Gastroesophageal sphincter (tissue), 4 donors: ENCODE data around the gene CALML6. TPM values are rescaled to one million over a fixed set of nuclear protein-coding genes. Genes with fewer than 3 reads are reported as not detected.

ENCODE experiments used
- ATAC-seq: fragments of 150-250 bp; one replicate; pipeline ENCODE4 v1.9.1; 2016; ENCODE audit warnings: mild to moderate bottlenecking, moderate library complexity
- H3K27ac ChIP-seq, 4 donors: fragments of 200-600 bp; sonication (generic) in 3 of 4; 1 replicate in 3 of 4; 2 replicates in 1 of 4; pipeline ENCODE4 v1.5.1; 2016 to 2019
- H3K27me3 ChIP-seq: fragments of 200-600 bp; sonication (generic); one replicate; pipeline ENCODE4 v1.5.1; 2019
- H3K36me3 ChIP-seq, 2 donors: fragments of 200-600 bp; sonication (generic); one replicate each; pipeline ENCODE4 v1.5.1; 2019; ENCODE audit warnings: control low read depth in 1 of 2
- H3K4me1 ChIP-seq, 3 donors: fragments of 200-600 bp; sonication (generic); 1 replicate in 2 of 3; 2 replicates in 1 of 3; pipeline ENCODE4 v1.5.1; 2016 to 2019; ENCODE audit warnings: control low read depth in 2 of 3
- H3K4me3 ChIP-seq, 2 donors: fragments of 200-600 bp; sonication (generic); one replicate each; pipeline ENCODE4 v1.5.1; 2019; ENCODE audit warnings: mild to moderate bottlenecking in 1 of 2, moderate library complexity in 1 of 2
- H3K9me3 ChIP-seq, 3 donors: fragments of 200-600 bp; sonication (generic); one replicate each; pipeline ENCODE4 v1.5.1; 2017 to 2019; ENCODE audit warnings: control low read depth in 2 of 3
- EP300 ChIP-seq: sonication (generic); formaldehyde crosslinking; IDR thresholded peaks from one replicate; pipeline ENCODE4 v1.6.1; 2017; ENCODE audit warnings: antibody characterized with exemption, mild to moderate bottlenecking
- POLR2A ChIP-seq, 2 donors: fragments of 450-650 bp; IDR thresholded peaks; one replicate each; pipeline ENCODE4 v1.6.1; 2017; ENCODE audit warnings: antibody characterized with exemption in 2 of 2, mild to moderate bottlenecking in 2 of 2, moderate library complexity in 1 of 2
- POLR2AphosphoS5 ChIP-seq: sonication (generic); formaldehyde crosslinking; IDR thresholded peaks from one replicate; pipeline ENCODE4 v1.6.1; 2017; ENCODE audit warnings: antibody characterized with exemption
- WGBS, 2 donors: methylation state at CpG; one replicate each; pipeline ENCODE4 v1.1.5; 2018; ENCODE audit warnings: low coverage in 1 of 2; 5-methylcytosine and 5-hydroxymethylcytosine counted together
- total RNA-seq, 4 donors: library from RNA; depleted of rRNA; stranded (reverse); fragments of >200 nt; gene quantifications; one replicate each; pipeline ENCODE4 v1.1.0, GENCODE V29; 2016
- TF ChIP-seq, protein P1 (sequence below), 4 experiments: fragments of 200-600 bp in 2 of 4; fragments of 450-650 bp in 2 of 4; sonication (generic) in 1 of 4; IDR thresholded peaks; one replicate each; pipeline ENCODE4 v1.5.1; 2017 to 2019; ENCODE audit warnings: antibody characterized with exemption in 4 of 4, mild to moderate bottlenecking in 2 of 4, moderate library complexity in 2 of 4

Gene CALML6
- total RNA-seq, 4 donors from 2014 or later, result 0.40 to 0.47 TPM; not detected in 2

DNA sequence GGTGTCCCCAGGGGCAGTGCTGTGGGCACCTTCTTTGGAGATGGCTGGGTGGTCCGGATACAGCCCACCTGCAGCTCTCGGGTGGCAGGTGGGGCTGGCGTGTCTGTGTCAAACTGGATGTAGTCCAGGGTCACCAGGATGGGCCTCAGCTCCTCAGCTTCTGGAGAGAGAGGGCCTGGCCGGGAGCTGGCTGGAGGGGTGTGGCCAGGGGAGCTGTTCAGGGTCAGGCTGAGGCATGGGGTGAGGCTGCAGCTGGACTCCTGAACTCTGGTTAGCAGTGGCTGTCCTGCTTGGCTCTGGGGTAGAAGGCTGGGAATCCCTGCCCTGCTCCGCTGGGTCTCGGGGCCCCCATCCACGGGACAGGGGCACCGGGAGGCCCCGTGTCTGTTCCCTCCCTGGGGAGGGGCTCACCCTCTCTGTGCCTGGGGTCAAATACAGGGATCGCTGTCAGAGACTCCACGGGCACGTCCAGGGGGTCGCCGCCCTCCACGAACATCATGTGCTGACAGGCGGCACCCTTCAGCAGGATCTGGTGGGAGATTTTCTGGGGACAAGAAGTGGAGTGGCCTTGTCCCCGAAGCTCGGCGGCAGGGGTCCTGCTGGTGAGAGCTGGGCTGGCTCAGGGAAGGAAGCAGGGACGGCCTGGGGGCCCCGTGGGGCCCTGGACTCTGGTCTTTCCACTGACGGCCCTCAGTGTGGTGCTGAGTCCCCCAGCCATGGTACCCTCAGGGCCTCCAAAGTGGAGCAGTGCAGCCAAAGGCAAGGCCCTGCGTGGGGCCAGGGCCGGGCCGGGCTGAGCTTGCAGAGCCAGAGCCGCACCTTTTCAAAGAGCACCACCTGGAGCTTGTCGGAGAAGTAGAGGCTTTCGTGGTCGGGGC lies 8.1 kb downstream of the CALML6 start:
- TF ChIP-seq POLR2AphosphoS5, result no peak
- no peak for TF ChIP-seq EP300
- TF ChIP-seq, protein P1, sequence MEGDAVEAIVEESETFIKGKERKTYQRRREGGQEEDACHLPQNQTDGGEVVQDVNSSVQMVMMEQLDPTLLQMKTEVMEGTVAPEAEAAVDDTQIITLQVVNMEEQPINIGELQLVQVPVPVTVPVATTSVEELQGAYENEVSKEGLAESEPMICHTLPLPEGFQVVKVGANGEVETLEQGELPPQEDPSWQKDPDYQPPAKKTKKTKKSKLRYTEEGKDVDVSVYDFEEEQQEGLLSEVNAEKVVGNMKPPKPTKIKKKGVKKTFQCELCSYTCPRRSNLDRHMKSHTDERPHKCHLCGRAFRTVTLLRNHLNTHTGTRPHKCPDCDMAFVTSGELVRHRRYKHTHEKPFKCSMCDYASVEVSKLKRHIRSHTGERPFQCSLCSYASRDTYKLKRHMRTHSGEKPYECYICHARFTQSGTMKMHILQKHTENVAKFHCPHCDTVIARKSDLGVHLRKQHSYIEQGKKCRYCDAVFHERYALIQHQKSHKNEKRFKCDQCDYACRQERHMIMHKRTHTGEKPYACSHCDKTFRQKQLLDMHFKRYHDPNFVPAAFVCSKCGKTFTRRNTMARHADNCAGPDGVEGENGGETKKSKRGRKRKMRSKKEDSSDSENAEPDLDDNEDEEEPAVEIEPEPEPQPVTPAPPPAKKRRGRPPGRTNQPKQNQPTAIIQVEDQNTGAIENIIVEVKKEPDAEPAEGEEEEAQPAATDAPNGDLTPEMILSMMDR (IDR thresholded peaks at IDR 0.05), result no peak
- TF ChIP-seq POLR2A (IDR thresholded peaks at IDR 0.05), result no peak
- H3K36me3 ChIP-seq, result no peaks in the 10 kb centered on the region
- H3K4me3 ChIP-seq, result no peak overlapping the region
- no peaks in the 10 kb centered on the region for H3K9me3 ChIP-seq
- peaks cover 3 to 19% (median 7%) of the 10 kb centered on the region in 3 donors for H3K4me1 ChIP-seq
- WGBS, 2 donors, result 20% methylated on average over 1 of the region's 29 CpGs; no CpG with 5 or more reads in 1 of the 2 donors
- no peak overlapping the region for H3K27ac ChIP-seq
- no peaks in the 10 kb centered on the region for H3K27me3 ChIP-seq
- ATAC-seq, result no peak

DNA sequence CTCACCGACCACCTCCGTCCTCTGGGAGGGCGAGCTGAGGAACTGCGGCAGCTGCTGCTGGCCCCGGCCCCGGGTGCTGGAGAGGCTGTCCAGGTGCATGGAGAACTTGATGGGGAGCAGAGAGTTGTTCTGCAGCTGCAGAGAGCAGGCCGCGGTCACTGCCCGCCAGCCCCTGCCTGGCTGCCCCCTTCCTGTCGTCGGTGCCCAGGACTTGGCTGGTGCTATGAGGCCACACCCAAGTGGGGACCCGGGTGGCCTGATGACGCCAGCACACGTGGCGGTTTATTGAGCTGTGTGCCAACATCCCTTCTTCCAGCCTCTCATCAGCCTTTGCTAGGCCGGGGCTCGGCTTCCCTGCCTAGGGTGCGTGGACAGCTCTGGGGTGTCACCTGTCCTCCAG lies 9.3 kb downstream of the CALML6 start:
- no peak for ATAC-seq
- Histone ChIP-seq H3K36me3 (no peaks in the 10 kb centered on the region), H3K9me3 (no peaks in the 10 kb centered on the region), H3K4me1 (peaks cover 0 to 8% (median 0%) of the 10 kb centered on the region in 3 donors), H3K4me3 (no peak overlapping the region), H3K27ac (no peak overlapping the region), H3K27me3 (peaks cover 6% of the 10 kb centered on the region)
- WGBS, 2 donors, result 50 to 71% methylated on average over 3 to 4 of the region's 18 CpGs
- TF ChIP-seq, protein P1 (IDR thresholded peaks at IDR 0.05), result no peak
- TF ChIP-seq POLR2AphosphoS5 (no peak), POLR2A (IDR thresholded peaks at IDR 0.05) (no peak), EP300 (no peak)

DNA sequence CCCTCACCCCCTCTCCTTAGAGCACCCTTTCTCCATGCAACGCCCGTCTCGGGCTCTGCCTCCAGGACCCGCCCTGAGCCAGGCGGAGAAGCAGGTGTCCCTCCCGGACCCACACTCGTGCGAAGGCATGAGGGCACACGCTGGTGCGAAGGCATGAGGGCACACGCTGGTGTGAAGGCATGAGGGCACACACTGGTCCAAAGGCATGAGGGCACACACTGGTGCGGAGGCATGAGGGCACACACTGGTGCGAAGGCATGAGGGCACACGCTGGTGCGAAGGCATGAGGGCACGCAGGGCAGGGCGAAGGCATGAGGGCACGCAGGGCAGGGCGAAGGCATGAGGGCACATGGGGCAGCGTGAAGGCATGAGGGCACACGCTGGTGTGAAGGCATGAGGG lies 9.8 kb downstream of the CALML6 start:
- peaks cover 0 to 3% (median 0%) of the 10 kb centered on the region in 3 donors for H3K4me1 ChIP-seq
- no peaks in the 10 kb centered on the region for H3K36me3 ChIP-seq
- no peak overlapping the region for H3K4me3 ChIP-seq
- TF ChIP-seq EP300 (no peak), POLR2A (IDR thresholded peaks at IDR 0.05) (no peak), POLR2AphosphoS5 (no peak)
- TF ChIP-seq, protein P1 (IDR thresholded peaks at IDR 0.05), result no peak
- no peaks in the 10 kb centered on the region for H3K9me3 ChIP-seq
- H3K27me3 ChIP-seq, result peaks cover 6% of the 10 kb centered on the region
- ATAC-seq, result no peak
- H3K27ac ChIP-seq, result no peak overlapping the region
- 92 to 97% methylated on average over 5 to 8 of the region's 21 CpGs for WGBS, 2 donors

DNA sequence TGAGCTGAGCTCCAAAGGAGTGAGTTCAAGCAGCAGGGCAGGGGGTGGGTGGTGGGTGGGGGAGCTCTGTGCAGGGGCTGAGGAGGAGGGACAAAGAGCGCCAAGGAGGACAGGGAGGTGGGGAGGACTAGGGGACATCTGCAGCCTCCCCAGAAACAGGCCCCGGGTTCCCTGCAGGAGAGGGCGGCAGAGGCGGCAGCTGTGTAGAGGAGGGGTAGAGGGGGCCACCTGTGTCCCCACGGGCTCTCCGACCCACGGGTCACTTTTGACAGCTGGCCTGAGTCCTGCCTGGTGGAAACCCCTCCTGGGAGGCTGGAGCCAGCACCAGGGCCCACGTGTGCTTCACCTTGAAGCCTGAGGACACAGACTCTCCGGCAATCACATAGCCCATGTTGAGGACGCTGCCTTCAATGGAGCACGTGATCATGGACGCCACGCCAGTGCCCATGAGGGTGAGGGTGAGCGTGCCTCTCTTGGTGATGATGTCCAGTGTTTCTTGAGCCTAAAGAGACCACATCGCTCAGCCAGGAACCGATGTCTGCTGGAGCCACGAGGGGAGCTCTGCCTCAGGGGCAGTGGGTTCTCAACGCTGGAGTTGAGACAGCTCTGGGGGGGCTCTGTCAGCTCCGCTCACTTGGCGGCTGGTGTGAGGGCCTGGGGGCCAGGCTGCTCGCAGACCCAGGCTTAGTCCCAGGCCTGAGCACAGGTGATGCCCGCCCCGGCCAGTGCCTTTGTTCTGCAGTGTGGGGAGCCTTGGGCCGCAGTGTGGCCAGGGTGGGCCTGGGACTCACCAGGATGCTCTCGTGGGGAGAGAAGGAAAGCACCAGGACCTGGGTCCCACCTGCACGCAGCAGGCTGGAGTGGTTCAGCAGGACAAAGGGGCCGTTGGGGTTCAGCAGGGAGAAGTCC lies 10.6 kb downstream of the CALML6 start:
- H3K9me3 ChIP-seq, result no peaks in the 10 kb centered on the region
- no peak overlapping the region for H3K27ac ChIP-seq
- no peak for ATAC-seq
- H3K4me1 ChIP-seq, result no peaks in the 10 kb centered on the region
- H3K27me3 ChIP-seq, result peaks cover 6% of the 10 kb centered on the region
- TF ChIP-seq POLR2A (IDR thresholded peaks at IDR 0.05) (no peak), EP300 (no peak), POLR2AphosphoS5 (no peak)
- TF ChIP-seq, protein P1 (IDR thresholded peaks at IDR 0.05), result no peak
- 65% methylated on average over 6 of the region's 27 CpGs; no CpG with 5 or more reads in 1 of the 2 donors for WGBS, 2 donors
- no peaks in the 10 kb centered on the region for H3K36me3 ChIP-seq
- H3K4me3 ChIP-seq, result no peak overlapping the region
